NOMO-1 treated with DMSO at 0.1 percent for 48 hours (cell line): ENCODE data around the gene NT5C1A.

ENCODE experiments used
- DNase-seq: peaks from one replicate; lab custom pipeline; 2025; ENCODE audit not compliant: unreplicated experiment; lab: John Stamatoyannopoulos, UW

Gene NT5C1A

GRCh38 chr1:39671793-39672550 is at the start of gene NT5C1A:
NT5C1A (minus strand) TSS chr1:39672107; CDS start chr1:39672038, 69 bp downstream.
- no peak for DNase-seq

GRCh38 chr1:39721664-39722063 is 49.8 kb upstream of the NT5C1A start:
- DNase-seq: no peak

- peak; percentile 69 for DNase-seq
These were observed 48.4 kb upstream of the NT5C1A start for GRCh38 chr1:39720094-39720999.

- DNase-seq: no peak
These were observed 45.9 kb upstream of the NT5C1A start for GRCh38 chr1:39717809-39718208.

- DNase-seq: no peak
These were observed 41.6 kb upstream of the NT5C1A start for GRCh38 chr1:39713557-39713956.

- DNase-seq: no peak
These were observed 40.0 kb upstream of the NT5C1A start for GRCh38 chr1:39711966-39712340.

- no peak for DNase-seq
These were observed 39.4 kb upstream of the NT5C1A start for GRCh38 chr1:39711104-39711965.

GRCh38 chr1:39707506-39707905 is 35.6 kb upstream of the NT5C1A start:
- no peak for DNase-seq

- DNase-seq: no peak
These were observed 32.9 kb upstream of the NT5C1A start for GRCh38 chr1:39704757-39705156.

GRCh38 chr1:39701049-39701439 is 29.1 kb upstream of the NT5C1A start:
- DNase-seq: no peak

GRCh38 chr1:39700348-39700747 is 28.4 kb upstream of the NT5C1A start:
- DNase-seq: no peak

GRCh38 chr1:39699419-39699818 is 27.5 kb upstream of the NT5C1A start:
- no peak for DNase-seq

GRCh38 chr1:39698568-39698967 is 26.7 kb upstream of the NT5C1A start:
- DNase-seq: no peak

GRCh38 chr1:39696448-39696847 is 24.5 kb upstream of the NT5C1A start:
- no peak for DNase-seq

- no peak for DNase-seq
These were observed 23.1 kb upstream of the NT5C1A start for GRCh38 chr1:39695016-39695415.

GRCh38 chr1:39694026-39694425 is 22.1 kb upstream of the NT5C1A start:
- DNase-seq: no peak

GRCh38 chr1:39692152-39693074 is 20.5 kb upstream of the NT5C1A start:
- no peak for DNase-seq

- peak; percentile 82 for DNase-seq
These were observed 19.7 kb upstream of the NT5C1A start, which contains the start of gene HPCAL4 for GRCh38 chr1:39691383-39692151. HPCAL4 (minus strand) TSS chr1:39691433; CDS start chr1:39684603, 6,830 bp downstream.

GRCh38 chr1:39690794-39691382 is 19.0 kb upstream of the NT5C1A start:
- DNase-seq: no peak
